Brain microvascular endothelial cell (primary cell): Measurements from ENCODE around the gene LTBP1.

ENCODE experiments used
- DNase-seq: peaks from one replicate; pipeline ENCODE4 v3.0.0-alpha.2; 2020
- H3K27ac ChIP-seq: fragments of 250-450 bp; sonication (Bioruptor Pico); 2 replicates; pipeline ENCODE4 v1.5.1; 2020; ENCODE audit warnings: mild to moderate bottlenecking, moderate library complexity
- H3K27me3 ChIP-seq: fragments of 250-450 bp; sonication (Bioruptor Pico); replicated peaks from 2 replicates; pipeline ENCODE4 v1.5.1; 2020; ENCODE audit warnings: mild to moderate bottlenecking
- H3K36me3 ChIP-seq: fragments of 250-450 bp; sonication (Bioruptor Pico); replicated peaks from 2 replicates; pipeline ENCODE4 v1.5.1; 2020; ENCODE audit warnings: mild to moderate bottlenecking
- H3K4me3 ChIP-seq: 2 replicates; pipeline ENCODE4 v1.5.1; 2011; ENCODE audit warnings: low read depth, mild to moderate bottlenecking, control low read depth, low read length, moderate library complexity
- CTCF ChIP-seq: IDR thresholded peaks from 2 replicates; pipeline ENCODE4 v1.5.1; 2011; ENCODE audit warnings: low read depth, mild to moderate bottlenecking, moderate library complexity, low read length, control low read depth, inconsistent platforms; ENCODE audit errors: missing control alignments
- in situ Hi-C: cut with HindIII; loops from 2 replicates; pipeline ENCODE4 v1.10.0; 2017; ENCODE audit warnings: low sequenced_read_pairs, low pct_ligation_motif_present

Gene LTBP1

DNA sequence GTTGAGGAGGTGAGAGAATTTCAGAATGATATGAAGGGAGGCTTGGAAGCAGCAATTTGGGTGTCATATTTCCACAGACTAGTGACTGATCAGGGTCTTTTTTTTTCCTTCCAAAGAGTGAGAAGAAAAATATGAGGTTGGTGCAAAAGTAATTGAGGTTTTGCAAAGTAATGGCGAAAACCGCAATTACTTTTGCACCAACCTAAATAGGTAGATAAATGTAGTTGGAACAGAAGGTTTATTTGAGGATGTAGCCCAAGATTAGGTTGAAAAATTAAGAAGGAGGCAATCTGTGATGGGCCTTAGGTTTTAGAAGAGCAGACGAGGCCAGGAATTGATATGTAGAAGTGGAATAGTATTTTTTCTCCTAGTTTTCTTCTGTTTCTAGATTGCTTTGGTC lies 7.8 kb upstream of the LTBP1 start:
- no peaks in the 10 kb centered on the region for H3K36me3 ChIP-seq
- TF ChIP-seq CTCF = no peak
- H3K4me3 ChIP-seq = no peak overlapping the region
- DNase-seq = no peak
- no peak overlapping the region for H3K27ac ChIP-seq
- in situ Hi-C loops = no loop called here
- no peaks in the 10 kb centered on the region for H3K27me3 ChIP-seq

GRCh38 chr2:32940316-32940997 lies 6.3 kb upstream of the LTBP1 start:
- DNase-seq = no peak
- no peak overlapping the region for H3K4me3 ChIP-seq
- TF ChIP-seq CTCF = no peak
- no peaks in the 10 kb centered on the region for H3K36me3 ChIP-seq
- H3K27ac ChIP-seq = no peak overlapping the region
- no peaks in the 10 kb centered on the region for H3K27me3 ChIP-seq
- in situ Hi-C loops = no loop called here

GRCh38 chr2:32941944-32942690 lies 4.6 kb upstream of the LTBP1 start:
- Histone ChIP-seq H3K36me3 (no peaks in the 10 kb centered on the region), H3K27ac (no peak overlapping the region), H3K4me3 (no peak overlapping the region), H3K27me3 (no peaks in the 10 kb centered on the region)
- no peak for DNase-seq
- in situ Hi-C loops = no loop called here
- no peak for TF ChIP-seq CTCF

- TF ChIP-seq CTCF = no peak
- no peaks in the 10 kb centered on the region for H3K27me3 ChIP-seq
- in situ Hi-C loops = no loop called here
- DNase-seq = no peak
- no peak overlapping the region for H3K4me3 ChIP-seq
- H3K27ac ChIP-seq = no peak overlapping the region
- no peaks in the 10 kb centered on the region for H3K36me3 ChIP-seq
These were observed 3.8 kb upstream of the LTBP1 start for GRCh38 chr2:32942793-32943485.

DNA sequence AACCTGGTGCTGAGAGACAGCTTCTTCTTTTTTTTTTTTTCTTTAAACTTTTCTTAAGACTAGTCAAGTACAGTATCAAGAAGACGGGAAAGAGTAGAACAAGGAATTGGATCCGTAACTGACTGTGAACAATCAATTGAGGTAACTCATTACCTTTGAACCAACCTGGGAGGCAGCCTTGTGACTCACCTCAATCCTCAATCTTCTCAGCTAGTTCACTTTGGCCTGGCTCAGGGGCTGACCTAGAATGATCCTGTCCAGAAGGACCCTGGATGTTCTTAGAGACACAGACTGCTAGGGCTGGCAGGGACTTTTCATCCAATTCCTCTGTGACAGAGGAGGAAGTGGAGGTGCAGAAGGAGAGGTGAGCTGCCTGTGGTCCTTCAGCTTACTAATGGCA lies 1.5 kb upstream of the LTBP1 start:
- no peaks in the 10 kb centered on the region for H3K36me3 ChIP-seq
- H3K4me3 ChIP-seq = no peak overlapping the region
- no peak overlapping the region for H3K27ac ChIP-seq
- no peak for DNase-seq
- H3K27me3 ChIP-seq = no peaks in the 10 kb centered on the region
- no peak for TF ChIP-seq CTCF
- in situ Hi-C loops = no loop called here
